Measurements from ENCODE around the gene XRCC6.
"Not testable (repeated sequence)": the region's sequence is repeated elsewhere in the genome, so short reads cannot be mapped to it uniquely, and the experiment has no call there.

The XRCC6 gene

GRCh38 chr22:41621099-41621910, at the start of gene XRCC6:
Gene XRCC6 (plus strand): TSS chr22:41621295. CDS start chr22:41622005, 710 bp downstream.
- DNase-seq = peak; percentile 99

GRCh38 chr22:41571786-41572185, 49.3 kb upstream of the XRCC6 start:
- no peak for DNase-seq

GRCh38 chr22:41572305-41572704, 48.8 kb upstream of the XRCC6 start:
- DNase-seq = not testable (repeated sequence)

GRCh38 chr22:41573677-41574076, 47.4 kb upstream of the XRCC6 start:
- DNase-seq = no peak

GRCh38 chr22:41574847-41575381, 46.2 kb upstream of the XRCC6 start:
- DNase-seq = no peak

GRCh38 chr22:41575533-41575932, 45.6 kb upstream of the XRCC6 start:
- no peak for DNase-seq

GRCh38 chr22:41576877-41577276, 44.2 kb upstream of the XRCC6 start:
- no peak for DNase-seq

GRCh38 chr22:41578114-41578513, 43.0 kb upstream of the XRCC6 start:
- no peak for DNase-seq

- no peak for DNase-seq
Observed at GRCh38 chr22:41578818-41579217, 42.3 kb upstream of the XRCC6 start.

- DNase-seq = no peak
Observed at GRCh38 chr22:41579297-41579996, 41.6 kb upstream of the XRCC6 start.

GRCh38 chr22:41579997-41580355, 41.1 kb upstream of the XRCC6 start:
- no peak for DNase-seq

- DNase-seq = no peak
Observed at GRCh38 chr22:41582694-41583093, 38.4 kb upstream of the XRCC6 start.

- no peak for DNase-seq
Observed at GRCh38 chr22:41584881-41585280, 36.2 kb upstream of the XRCC6 start.

- no peak for DNase-seq
Observed at GRCh38 chr22:41585898-41586297, 35.2 kb upstream of the XRCC6 start.

GRCh38 chr22:41587347-41587723, 33.8 kb upstream of the XRCC6 start:
- no peak for DNase-seq

- DNase-seq = peak; percentile 99
Observed at GRCh38 chr22:41589391-41590241, 31.5 kb upstream of the XRCC6 start, which contains the start of gene PMM1. Gene PMM1 (minus strand): TSS chr22:41589840. CDS start chr22:41589805, 35 bp downstream.

GRCh38 chr22:41593336-41593960, 27.6 kb upstream of the XRCC6 start:
- DNase-seq = not testable (repeated sequence)

- no peak for DNase-seq
Observed at GRCh38 chr22:41595703-41596102, 25.4 kb upstream of the XRCC6 start.

GRCh38 chr22:41596776-41597634, 24.1 kb upstream of the XRCC6 start:
- peak; percentile 56 for DNase-seq

GRCh38 chr22:41597635-41597953, 23.5 kb upstream of the XRCC6 start:
- DNase-seq = no peak

GRCh38 chr22:41598081-41598480, 23.0 kb upstream of the XRCC6 start:
- no peak for DNase-seq
